Keratinocyte (primary cell): Measurements from ENCODE around the gene AKAIN1. TPM values are rescaled to one million over a fixed set of nuclear protein-coding genes. Genes with fewer than 3 reads are reported as not detected.

Experiments used
- DNase-seq: peaks from one replicate; pipeline ENCODE4 v3.0.0-alpha.2; 2011; ENCODE audit warnings: low read depth, missing footprints, low spot score
- FAIRE-seq: peaks from 2 replicates; lab custom pipeline; 2011; peaks lifted over from hg19 to GRCh38; lab: Jason Lieb, UNC
- H2AFZ ChIP-seq: 2 replicates; pipeline ENCODE4 v1.6.0; 2012; ENCODE audit warnings: low read length, control low read depth, inconsistent platforms; ENCODE audit not compliant: control insufficient read depth
- H3K27ac ChIP-seq: 2 replicates; pipeline ENCODE4 v1.5.1; 2011; ENCODE audit warnings: low read length; ENCODE audit not compliant: control insufficient read depth, insufficient read depth
- H3K27me3 ChIP-seq: 3 replicates; pipeline ENCODE4 v1.6.0; 2011; ENCODE audit warnings: low read length; ENCODE audit not compliant: control insufficient read depth, insufficient read depth; ENCODE audit errors: extremely low read depth
- H3K36me3 ChIP-seq, 2 experiments: 2 replicates in 1 of 2; 3 replicates in 1 of 2; pipeline ENCODE4 v1.5.1; 2011; ENCODE audit warnings: low read length in 2 of 2, mild to moderate bottlenecking in 1 of 2; ENCODE audit not compliant: control insufficient read depth in 2 of 2, insufficient read depth in 2 of 2; ENCODE audit errors: extremely low read depth in 1 of 2
- H3K4me1 ChIP-seq: 3 replicates; pipeline ENCODE4 v1.5.1; 2011; ENCODE audit warnings: low read length; ENCODE audit not compliant: control insufficient read depth, insufficient read depth; ENCODE audit errors: extremely low read depth
- H3K4me2 ChIP-seq: 3 replicates; pipeline ENCODE4 v1.6.0; 2011; ENCODE audit warnings: low read depth, low read length; ENCODE audit not compliant: control insufficient read depth, insufficient read depth; ENCODE audit errors: extremely low read depth
- H3K4me3 ChIP-seq, 3 experiments: fragments of 200-600 bp in 1 of 3; sonication (generic) in 1 of 3; 2 replicates in 2 of 3; 3 replicates in 1 of 3; pipeline ENCODE4 v1.5.1; 2011 to 2016; ENCODE audit warnings: low read length in 3 of 3, mild to moderate bottlenecking in 3 of 3, control low read depth in 2 of 3, inconsistent platforms in 1 of 3, low read depth in 1 of 3, mixed read lengths in 1 of 3, mixed run types in 1 of 3, moderate library complexity in 1 of 3; ENCODE audit not compliant: control insufficient read depth in 2 of 3, insufficient read depth in 2 of 3; ENCODE audit errors: extremely low read depth in 1 of 3
- H3K79me2 ChIP-seq: 2 replicates; pipeline ENCODE4 v1.6.0; 2012; ENCODE audit warnings: low read length; ENCODE audit not compliant: control insufficient read depth, insufficient read depth
- H3K9ac ChIP-seq: 3 replicates; pipeline ENCODE4 v1.6.0; 2011; ENCODE audit warnings: low read length; ENCODE audit not compliant: control insufficient read depth, insufficient read depth; ENCODE audit errors: extremely low read depth
- H3K9me1 ChIP-seq: 3 replicates; pipeline ENCODE4 v1.6.0; 2011; ENCODE audit warnings: low read length; ENCODE audit not compliant: control insufficient read depth, insufficient read depth; ENCODE audit errors: extremely low read depth
- H3K9me3 ChIP-seq: 2 replicates; pipeline ENCODE4 v1.5.1; 2012; ENCODE audit warnings: low read depth, low read length; ENCODE audit not compliant: control insufficient read depth
- H4K20me1 ChIP-seq: 3 replicates; pipeline ENCODE4 v1.6.0; 2011; ENCODE audit warnings: low read length; ENCODE audit not compliant: control insufficient read depth, insufficient read depth; ENCODE audit errors: extremely low read depth
- EZH2 ChIP-seq: IDR thresholded peaks from one replicate; pipeline ENCODE4 v1.6.1; 2012; ENCODE audit warnings: inconsistent platforms, mild to moderate bottlenecking, low read length, moderate library complexity
- dilution Hi-C: fragments of 300-500 bp; cut with MboI; formaldehyde crosslinking; loops from one replicate; pipeline ENCODE4 v1.7.0; 2020; ENCODE audit warnings: low sequenced_read_pairs; ENCODE audit not compliant: extremely low pct_ligation_motif_present
- polyA plus RNA-seq, 5 experiments: library from polyadenylated mRNA; depleted of rRNA in 3 of 5; stranded (reverse) in 3 of 5; stranded (forward) in 1 of 5; unstranded in 1 of 5; fragments of >200 nt; gene quantifications; 1 replicate in 1 of 5; 2 replicates in 3 of 5; 3 replicates in 1 of 5; pipeline versions ENCODE4 v1.2.1 to v1.2.3, GENCODE V29; 2011 to 2012; ENCODE audit warnings: missing spikeins in 2 of 5, low read depth in 1 of 5, low replicate concordance in 1 of 5
- TF ChIP-seq, protein P1 (sequence below), 3 experiments: IDR thresholded peaks in 1 of 3; conservative IDR thresholded peaks in 1 of 3; optimal IDR thresholded peaks in 1 of 3; 2 replicates in 2 of 3; 3 replicates in 1 of 3; pipeline versions ENCODE3 to v1.5.1; 2011; ENCODE audit warnings: low read length in 3 of 3, mild to moderate bottlenecking in 3 of 3, moderate library complexity in 2 of 3, control low read depth in 1 of 3, inconsistent platforms in 1 of 3; ENCODE audit not compliant: insufficient read depth in 2 of 3; ENCODE audit errors: extremely low read depth in 1 of 3

The AKAIN1 gene
- polyA plus RNA-seq, 1 donor (not counting 4 experiments of a cell fraction or from before 2014, with no cell fraction given), result not detected

DNA sequence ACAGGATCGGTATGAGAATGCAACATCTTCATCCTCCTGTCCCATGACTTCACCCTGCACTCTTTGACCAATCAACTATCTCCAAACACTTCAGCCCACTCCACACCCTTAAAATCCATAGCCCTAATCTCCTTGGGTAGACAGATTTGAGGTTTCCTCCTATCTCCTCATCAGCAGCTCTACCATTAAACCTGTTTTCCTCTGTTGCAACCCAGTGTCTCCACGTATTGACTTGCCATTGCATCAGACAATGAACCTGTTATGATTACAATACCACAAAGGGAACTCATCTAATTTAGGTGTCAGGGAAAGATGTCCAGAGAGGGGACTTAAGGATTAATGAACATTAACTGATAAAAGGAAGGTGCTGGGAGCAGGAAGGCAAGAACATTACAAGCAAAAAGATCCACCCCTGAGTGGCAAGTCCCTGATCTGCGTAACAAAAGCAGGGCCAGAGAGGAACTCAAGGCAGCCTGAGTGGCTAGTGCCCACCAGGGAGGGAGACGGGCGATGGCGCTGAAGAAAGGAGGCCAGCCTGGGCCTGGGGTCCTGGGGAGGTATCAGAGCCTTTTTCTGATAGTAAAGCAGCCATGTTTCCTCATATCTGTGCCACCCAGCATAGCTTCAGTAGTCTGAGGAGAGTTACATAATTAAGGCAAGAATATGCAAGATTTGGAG is 44.6 kb downstream of the AKAIN1 start:
- no peak overlapping the region for H3K9ac ChIP-seq
- H2AFZ ChIP-seq, result no peak overlapping the region
- H4K20me1 ChIP-seq, result no peaks in the 10 kb centered on the region
- FAIRE-seq, result no peak
- H3K9me3 ChIP-seq, result no peaks in the 10 kb centered on the region
- H3K9me1 ChIP-seq, result no peaks in the 10 kb centered on the region
- no peaks in the 10 kb centered on the region for H3K79me2 ChIP-seq
- H3K27ac ChIP-seq, result no peak overlapping the region
- dilution Hi-C loops, result no loop called here
- no peaks in the 10 kb centered on the region for H3K4me1 ChIP-seq
- no peaks in the 10 kb centered on the region for H3K27me3 ChIP-seq
- H3K4me2 ChIP-seq, result no peak overlapping the region
- no peaks in the 10 kb centered on the region for H3K36me3 ChIP-seq
- DNase-seq, result no peak
- TF ChIP-seq, protein P1, sequence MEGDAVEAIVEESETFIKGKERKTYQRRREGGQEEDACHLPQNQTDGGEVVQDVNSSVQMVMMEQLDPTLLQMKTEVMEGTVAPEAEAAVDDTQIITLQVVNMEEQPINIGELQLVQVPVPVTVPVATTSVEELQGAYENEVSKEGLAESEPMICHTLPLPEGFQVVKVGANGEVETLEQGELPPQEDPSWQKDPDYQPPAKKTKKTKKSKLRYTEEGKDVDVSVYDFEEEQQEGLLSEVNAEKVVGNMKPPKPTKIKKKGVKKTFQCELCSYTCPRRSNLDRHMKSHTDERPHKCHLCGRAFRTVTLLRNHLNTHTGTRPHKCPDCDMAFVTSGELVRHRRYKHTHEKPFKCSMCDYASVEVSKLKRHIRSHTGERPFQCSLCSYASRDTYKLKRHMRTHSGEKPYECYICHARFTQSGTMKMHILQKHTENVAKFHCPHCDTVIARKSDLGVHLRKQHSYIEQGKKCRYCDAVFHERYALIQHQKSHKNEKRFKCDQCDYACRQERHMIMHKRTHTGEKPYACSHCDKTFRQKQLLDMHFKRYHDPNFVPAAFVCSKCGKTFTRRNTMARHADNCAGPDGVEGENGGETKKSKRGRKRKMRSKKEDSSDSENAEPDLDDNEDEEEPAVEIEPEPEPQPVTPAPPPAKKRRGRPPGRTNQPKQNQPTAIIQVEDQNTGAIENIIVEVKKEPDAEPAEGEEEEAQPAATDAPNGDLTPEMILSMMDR (optimal IDR thresholded peaks at IDR 0.05 in 1 of 3, IDR thresholded peaks at IDR 0.05 in 1 of 3, conservative IDR thresholded peaks at IDR 0.05 in 1 of 3; ENCODE audit: extremely low read depth in 1 of 3, insufficient read depth in 2 of 3, low read length in 3 of 3), result no peak
- no peak for TF ChIP-seq EZH2
- H3K4me3 ChIP-seq, result no peak overlapping the region

DNA sequence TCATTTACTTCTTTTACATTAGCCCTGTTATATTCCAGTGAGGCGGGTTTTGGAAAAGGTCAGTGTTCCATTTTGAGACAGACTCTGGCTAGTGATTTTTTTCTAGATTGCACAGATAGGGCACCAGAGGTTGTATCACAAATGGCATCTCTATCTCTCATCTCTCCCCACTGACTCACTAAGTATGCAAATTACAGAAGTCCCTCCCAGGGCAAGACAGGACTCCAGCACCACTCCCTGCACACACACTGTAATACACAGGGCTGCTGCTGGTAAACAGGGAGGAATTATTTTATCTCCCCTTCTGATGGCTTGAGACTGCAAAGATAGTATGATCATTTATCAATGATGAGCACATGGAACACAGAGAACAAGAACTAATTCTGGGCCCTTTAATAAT is 46.2 kb downstream of the AKAIN1 start:
- Histone ChIP-seq H3K4me3 (no peak overlapping the region), H3K79me2 (no peaks in the 10 kb centered on the region), H4K20me1 (no peaks in the 10 kb centered on the region), H3K36me3 (no peaks in the 10 kb centered on the region), H3K4me1 (no peaks in the 10 kb centered on the region), H3K27me3 (no peaks in the 10 kb centered on the region), H3K9me1 (no peaks in the 10 kb centered on the region), H3K9me3 (no peaks in the 10 kb centered on the region), H3K4me2 (no peak overlapping the region), H2AFZ (no peak overlapping the region), H3K9ac (no peak overlapping the region), H3K27ac (no peak overlapping the region)
- DNase-seq (no peak), FAIRE-seq (no peak)
- dilution Hi-C loops, result no loop called here
- TF ChIP-seq, protein P1 (optimal IDR thresholded peaks at IDR 0.05 in 1 of 3, IDR thresholded peaks at IDR 0.05 in 1 of 3, conservative IDR thresholded peaks at IDR 0.05 in 1 of 3; ENCODE audit: extremely low read depth in 1 of 3, insufficient read depth in 2 of 3, low read length in 3 of 3), result no peak
- no peak for TF ChIP-seq EZH2
